ENCODE results near the gene TPCN1.

TPCN1 gene

DNA sequence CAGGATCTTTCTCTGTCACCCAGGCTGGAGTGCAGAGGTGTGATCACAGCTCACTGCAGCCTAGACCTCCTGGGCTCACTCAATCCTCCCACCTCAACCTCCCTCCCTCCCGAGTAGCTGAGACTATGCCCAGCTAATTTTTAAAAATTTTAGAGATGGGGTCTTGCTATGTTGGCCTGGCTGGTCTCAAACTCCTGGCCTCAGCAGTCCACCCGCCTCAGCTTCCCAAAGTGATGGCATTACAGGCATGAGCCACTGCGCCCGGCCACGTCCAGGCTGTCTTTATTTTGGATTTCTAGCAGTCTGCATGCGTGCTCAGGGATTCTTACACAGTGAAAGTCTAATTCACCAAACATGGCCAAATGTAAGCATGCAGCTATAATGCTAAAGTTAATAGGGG is 95.9 kb downstream of the TPCN1 start:
- DNase-seq = no peak

DNA sequence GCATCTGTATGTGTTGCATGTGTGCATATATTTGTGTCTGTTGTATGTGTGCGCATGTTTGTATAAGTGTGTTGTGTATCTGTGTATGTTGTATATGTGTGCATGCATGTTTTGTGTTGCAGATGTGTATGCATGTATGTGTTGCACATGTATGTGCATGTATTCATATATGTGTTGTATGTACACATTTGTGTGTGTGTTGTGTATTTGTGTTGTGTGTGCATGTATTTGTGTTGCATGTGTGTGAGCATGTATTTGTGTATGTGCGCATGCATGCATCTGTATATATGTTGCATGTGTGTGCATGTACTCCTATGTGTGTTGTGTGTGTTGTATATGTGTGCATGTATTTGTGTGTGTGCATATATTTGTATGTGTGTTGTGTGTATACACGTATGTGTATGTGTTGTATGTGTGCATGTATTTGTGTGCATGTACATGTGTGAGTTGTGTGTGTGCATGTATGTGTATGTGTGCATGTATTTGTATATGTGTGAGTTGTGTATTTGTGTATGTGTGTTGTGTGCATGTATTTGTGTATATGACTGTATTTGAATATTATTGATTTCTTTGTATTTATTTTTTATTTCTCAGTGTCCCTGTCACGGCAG is 96.9 kb downstream of the TPCN1 start:
- no peak for DNase-seq

DNA sequence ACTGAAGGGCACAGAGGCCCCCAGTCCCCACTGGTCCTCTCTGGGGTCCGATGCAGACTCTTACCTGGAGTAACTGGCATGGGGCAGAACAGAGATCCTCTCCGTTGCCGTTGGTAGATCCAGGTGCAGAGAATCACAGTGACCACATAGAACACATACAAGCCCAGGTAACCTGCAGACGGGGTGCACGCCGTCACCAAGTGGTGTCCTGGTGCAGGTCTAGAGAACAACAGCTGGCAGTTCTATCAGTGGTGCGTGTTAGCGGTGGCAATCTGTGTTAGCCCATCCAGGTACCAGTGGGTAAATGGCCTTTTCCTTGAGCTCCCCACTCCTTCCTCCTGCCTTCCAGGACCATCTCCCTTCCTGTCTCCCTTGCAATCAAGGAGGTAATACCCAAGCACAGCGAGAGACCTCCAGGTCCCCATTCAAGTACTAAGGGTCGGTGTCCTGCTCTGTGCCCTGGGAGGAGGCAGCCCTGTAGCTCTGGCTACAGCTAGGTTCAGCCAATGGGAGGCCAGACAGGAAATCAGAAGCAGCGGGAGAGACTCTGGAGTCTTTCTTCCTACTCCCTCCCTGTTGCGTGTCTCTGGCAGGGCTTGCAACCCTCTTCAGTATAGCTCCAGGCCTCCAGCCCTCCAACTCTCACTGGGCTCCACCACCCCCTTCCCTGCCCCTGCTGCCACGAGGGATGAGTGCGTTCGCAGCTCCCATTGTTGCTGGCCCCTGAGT is 97.8 kb downstream of the TPCN1 start:
- no peak for DNase-seq

- no peak for DNase-seq
Measured at GRCh38 chr12:113320401-113320800, 99.1 kb downstream of the TPCN1 start.

- DNase-seq = peak; percentile 24
Measured at GRCh38 chr12:113322343-113322742, 101.1 kb downstream of the TPCN1 start.

- DNase-seq = no peak
Measured at GRCh38 chr12:113325916-113326315, 104.7 kb downstream of the TPCN1 start.

DNA sequence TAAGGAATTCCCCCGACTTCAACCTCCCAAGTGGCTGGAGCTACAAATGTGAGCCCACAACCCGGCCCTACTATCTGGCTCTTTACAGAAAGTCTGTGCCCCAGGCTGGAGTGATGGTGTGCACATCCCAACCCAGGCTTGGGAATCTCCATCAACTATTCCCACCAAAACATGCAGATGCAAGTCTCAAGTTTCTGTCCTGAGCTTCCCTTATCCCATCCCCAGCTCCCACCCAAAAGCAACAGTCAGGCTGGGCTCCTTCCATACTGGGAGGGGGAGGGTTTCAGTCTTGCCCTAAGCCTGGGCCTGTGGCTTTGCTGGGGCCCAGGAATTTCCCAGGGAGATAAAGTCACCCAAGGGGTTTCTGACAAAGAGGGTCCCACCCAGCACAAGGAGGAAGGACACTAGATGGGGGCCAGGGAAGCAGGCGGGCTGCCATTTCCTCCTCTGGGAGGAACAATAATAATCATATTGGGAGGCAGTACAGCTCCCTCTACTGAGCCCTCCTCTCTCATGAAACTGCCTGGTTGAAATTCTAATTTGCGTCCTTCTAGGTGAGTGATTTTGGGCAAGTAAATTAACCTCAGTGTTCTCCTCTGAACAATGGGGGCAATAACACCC is 105.6 kb downstream of the TPCN1 start:
- DNase-seq = no peak

DNA sequence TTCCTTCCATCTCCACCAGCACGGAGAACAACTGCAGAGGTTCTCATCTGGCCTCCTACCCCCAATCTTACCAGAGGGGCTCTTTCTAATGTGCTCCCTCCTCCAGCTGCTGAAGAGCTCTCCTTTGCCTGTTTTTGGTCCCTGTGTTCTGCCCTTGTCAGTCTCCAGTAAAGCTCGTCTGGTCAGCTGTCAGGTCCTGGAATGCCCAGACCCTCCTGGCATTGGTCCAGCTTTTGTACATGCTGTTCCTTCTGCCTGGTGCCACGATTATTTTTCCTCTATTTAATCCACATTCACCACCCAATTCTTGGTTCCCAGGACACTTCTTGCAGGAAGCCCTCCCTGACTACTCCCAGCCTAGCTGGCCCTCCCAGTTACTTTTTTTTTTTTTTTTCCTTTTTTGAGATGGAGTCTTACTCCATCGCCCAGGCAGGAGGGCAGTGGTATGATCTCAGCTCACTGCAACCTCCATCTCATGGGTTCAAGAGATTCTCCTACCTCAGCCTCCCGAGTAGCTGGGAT is 107.2 kb downstream of the TPCN1 start:
- DNase-seq = no peak

GRCh38 chr12:113329022-113329790 is 107.9 kb downstream of the TPCN1 start:
- DNase-seq = no peak

GRCh38 chr12:113329791-113330417 is 108.6 kb downstream of the TPCN1 start:
- no peak for DNase-seq

DNA sequence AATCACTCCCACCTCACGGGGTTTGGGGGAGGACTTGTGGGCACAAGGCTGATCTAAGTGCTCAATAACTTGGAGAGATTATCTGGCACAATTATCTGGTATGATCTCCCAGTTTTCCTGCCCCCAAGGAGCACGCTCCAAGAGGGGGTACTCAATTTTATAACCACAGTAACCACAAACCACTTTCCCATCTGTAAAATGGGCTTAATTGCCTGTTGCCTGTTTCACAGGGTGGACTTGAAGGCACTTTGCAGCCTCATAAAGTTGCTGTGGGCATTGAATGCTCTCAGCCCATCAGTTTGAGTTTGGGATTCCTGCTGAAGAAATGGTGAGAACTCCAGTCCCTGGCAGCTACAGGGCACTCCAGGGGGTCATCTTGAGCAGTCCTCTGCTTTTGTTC is 109.2 kb downstream of the TPCN1 start:
- no peak for DNase-seq

GRCh38 chr12:113332688-113333417 is 111.6 kb downstream of the TPCN1 start:
- DNase-seq = no peak

DNA sequence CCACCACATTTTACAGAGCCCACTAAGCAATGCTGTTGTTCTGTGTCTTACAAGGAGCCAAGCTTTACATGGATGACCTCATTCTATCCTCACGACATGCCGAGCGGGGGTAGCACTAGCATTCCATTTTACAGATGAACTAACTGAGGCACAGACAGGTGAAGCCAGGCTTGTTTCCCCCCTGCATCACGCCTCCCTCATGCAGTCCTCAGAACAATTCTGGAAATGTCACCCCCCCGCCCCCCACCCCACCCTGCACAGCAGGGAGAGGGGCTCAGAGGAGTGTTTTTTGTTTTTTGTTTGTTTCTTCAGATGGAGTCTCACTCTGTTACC is 112.1 kb downstream of the TPCN1 start:
- no peak for DNase-seq

- peak; percentile 36 for DNase-seq
Measured at GRCh38 chr12:113333877-113334785, 112.9 kb downstream of the TPCN1 start.

DNA sequence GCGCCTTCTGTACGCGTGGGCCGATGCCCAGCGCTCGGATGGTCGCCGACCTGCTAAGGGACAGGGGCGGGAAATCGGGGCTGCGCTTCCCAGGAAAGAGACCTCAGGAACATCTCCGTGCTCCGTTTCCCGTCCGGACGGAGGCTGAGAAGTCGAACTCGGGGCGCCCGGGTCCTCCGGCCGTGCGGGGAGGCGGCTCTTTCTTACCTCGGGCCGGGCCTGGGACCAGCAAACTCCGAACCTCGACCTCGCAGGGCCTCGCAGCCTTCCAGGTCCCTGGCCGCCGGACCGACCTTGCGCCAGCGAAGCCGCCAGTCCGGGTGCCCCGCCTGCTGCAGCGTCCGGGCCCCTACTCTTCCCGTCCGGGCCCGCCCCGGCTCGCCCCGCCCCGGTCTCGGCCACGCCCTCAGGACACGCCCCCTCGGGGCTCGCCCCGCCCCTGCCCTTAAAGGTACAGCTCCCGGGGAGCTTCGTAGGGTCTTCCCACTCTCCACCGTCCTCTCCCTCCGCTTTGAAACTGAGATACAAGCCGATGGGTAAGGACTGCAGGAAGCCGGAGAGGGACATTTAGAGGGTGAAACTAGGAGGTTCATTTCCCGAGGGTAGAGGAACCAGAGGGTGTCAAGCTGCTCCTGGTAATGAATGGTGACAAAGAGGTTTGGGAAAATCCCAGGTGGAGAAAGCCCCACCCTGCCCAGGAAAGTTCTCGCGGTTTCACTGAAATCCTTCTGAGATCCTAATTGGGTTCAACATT is 113.7 kb downstream of the TPCN1 start, which contains the start of gene SLC8B1:
TSS of gene SLC8B1 (minus strand) at position 324 of the 754 bp plus-strand sequence. CDS start 2,231 bp downstream, outside the sequence.
- peak; percentile 84 for DNase-seq

GRCh38 chr12:113339540-113339939 is 118.3 kb downstream of the TPCN1 start:
- no peak for DNase-seq

DNA sequence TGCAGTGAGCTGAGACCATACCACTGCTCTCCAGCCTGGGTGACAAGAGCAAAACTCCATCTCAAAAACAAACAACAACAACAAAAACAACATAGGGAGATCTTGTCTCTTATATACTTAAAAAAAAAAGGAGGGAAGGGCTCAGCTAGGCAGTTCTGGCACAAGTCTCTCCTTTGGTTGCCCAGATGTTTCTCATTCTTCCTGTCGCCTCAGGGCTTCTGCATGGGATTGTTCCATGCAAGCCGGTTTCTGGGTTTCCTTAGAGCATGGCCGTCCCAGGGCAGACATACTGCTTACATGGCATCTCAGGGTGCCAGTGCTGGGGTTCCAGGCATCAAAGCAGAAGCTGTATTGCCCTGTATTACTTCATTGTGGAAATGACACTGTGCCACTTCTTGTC is 118.8 kb downstream of the TPCN1 start:
- DNase-seq = no peak

GRCh38 chr12:113341535-113341934 is 120.3 kb downstream of the TPCN1 start:
- DNase-seq = no peak

DNA sequence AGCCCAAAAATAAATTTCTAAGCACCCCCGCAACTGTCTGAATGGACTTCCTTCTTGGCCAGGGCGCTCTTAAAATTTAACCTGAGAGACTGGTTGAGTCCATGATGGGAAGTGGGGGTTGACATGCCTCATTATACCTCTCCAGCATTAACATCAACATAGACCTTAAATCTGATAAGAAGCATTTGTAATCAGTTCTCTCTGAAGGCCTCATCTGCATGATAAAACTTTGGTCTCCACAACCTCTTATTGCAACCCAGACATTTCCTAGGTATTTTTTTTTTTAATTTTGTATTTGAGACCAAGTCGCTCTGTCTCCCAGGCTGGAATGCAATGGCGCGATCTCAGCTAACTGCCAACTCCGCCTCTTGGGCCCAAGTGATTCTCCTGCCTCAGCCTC is 124.1 kb downstream of the TPCN1 start:
- no peak for DNase-seq

DNA sequence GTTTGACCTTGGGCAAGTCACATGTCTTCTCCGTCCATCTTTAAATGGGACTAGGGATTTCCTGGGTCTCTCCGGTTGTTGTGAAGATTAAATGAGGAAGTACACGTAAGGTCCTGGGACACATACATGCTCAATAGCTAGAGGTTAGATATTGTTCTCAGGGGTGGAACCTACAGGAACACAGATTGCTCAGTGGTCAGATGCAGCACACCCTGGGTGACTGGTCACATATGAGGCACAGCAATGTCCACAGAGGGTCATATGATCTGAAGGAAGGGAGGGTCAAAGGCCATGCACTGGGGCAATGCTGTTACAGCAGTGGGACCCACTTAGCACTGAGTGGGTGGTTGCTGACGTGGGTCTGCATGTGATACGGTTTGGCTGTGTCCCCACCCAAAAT is 125.1 kb downstream of the TPCN1 start:
- no peak for DNase-seq
